ENCODE data around the gene HEXIM1.
"Not testable (repeated sequence)": the region's sequence is repeated elsewhere in the genome, so short reads cannot be mapped to it uniquely, and the experiment has no call there.

DNA sequence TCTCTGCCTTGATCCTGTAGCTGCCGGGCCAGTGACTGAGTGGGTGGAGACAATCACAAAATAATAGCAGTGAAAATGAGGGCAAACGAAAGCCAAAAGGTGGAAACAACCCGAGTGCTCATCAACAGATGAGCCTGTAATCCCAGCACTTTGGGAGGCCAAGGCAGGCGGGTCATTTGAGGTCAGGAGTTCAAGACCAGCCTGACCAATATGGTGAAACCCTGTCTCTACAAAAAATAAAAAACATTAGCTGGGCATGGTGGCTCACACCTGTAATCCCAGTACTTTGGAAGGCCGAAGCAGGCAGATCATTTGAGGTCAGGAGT, 23.5 kb upstream of the HEXIM1 start:
- TF ChIP-seq, protein P1, sequence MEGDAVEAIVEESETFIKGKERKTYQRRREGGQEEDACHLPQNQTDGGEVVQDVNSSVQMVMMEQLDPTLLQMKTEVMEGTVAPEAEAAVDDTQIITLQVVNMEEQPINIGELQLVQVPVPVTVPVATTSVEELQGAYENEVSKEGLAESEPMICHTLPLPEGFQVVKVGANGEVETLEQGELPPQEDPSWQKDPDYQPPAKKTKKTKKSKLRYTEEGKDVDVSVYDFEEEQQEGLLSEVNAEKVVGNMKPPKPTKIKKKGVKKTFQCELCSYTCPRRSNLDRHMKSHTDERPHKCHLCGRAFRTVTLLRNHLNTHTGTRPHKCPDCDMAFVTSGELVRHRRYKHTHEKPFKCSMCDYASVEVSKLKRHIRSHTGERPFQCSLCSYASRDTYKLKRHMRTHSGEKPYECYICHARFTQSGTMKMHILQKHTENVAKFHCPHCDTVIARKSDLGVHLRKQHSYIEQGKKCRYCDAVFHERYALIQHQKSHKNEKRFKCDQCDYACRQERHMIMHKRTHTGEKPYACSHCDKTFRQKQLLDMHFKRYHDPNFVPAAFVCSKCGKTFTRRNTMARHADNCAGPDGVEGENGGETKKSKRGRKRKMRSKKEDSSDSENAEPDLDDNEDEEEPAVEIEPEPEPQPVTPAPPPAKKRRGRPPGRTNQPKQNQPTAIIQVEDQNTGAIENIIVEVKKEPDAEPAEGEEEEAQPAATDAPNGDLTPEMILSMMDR (IDR thresholded peaks at IDR 0.05 in 8 of 11, conservative IDR thresholded peaks at IDR 0.05 in 3 of 11) = not testable (repeated sequence)
- not testable (repeated sequence) for TF ChIP-seq POLR2AphosphoS5, POLR2A (IDR thresholded peaks at IDR 0.05)
